CD4-positive, alpha-beta T cell treated with Interleukin-6 at 100 ng/mL for 8 hours (primary cell): ENCODE measurements around the gene GABRB3.

Experiments
- DNase-seq: peaks from one replicate; pipeline ENCODE4 v3.0.0-alpha.2; 2020; ENCODE audit warnings: mixed read lengths, low spot score

Gene GABRB3

GRCh38 chr15:26676115-26676514, 96.8 kb downstream of the GABRB3 start:
- DNase-seq: no peak

GRCh38 chr15:26674467-26674866, 98.4 kb downstream of the GABRB3 start:
- DNase-seq: no peak

GRCh38 chr15:26673445-26673844, 99.4 kb downstream of the GABRB3 start:
- DNase-seq: no peak

GRCh38 chr15:26670116-26670515, 102.8 kb downstream of the GABRB3 start:
- no peak for DNase-seq

- DNase-seq: no peak
Measured at GRCh38 chr15:26667222-26667988, 105.5 kb downstream of the GABRB3 start.

GRCh38 chr15:26665957-26666791, 106.7 kb downstream of the GABRB3 start:
- DNase-seq: no peak

GRCh38 chr15:26662283-26662682, 110.6 kb downstream of the GABRB3 start:
- no peak for DNase-seq

- DNase-seq: no peak
Measured at GRCh38 chr15:26661748-26662147, 111.1 kb downstream of the GABRB3 start.

GRCh38 chr15:26661107-26661506, 111.8 kb downstream of the GABRB3 start:
- no peak for DNase-seq

- no peak for DNase-seq
Measured at GRCh38 chr15:26660241-26660640, 112.6 kb downstream of the GABRB3 start.

GRCh38 chr15:26658290-26658689, 114.6 kb downstream of the GABRB3 start:
- no peak for DNase-seq

GRCh38 chr15:26656080-26656479, 116.8 kb downstream of the GABRB3 start:
- DNase-seq: no peak

GRCh38 chr15:26651909-26652308, 121.0 kb downstream of the GABRB3 start:
- DNase-seq: no peak

- DNase-seq: no peak
Measured at GRCh38 chr15:26648676-26649075, 124.2 kb downstream of the GABRB3 start.

- DNase-seq: no peak
Measured at GRCh38 chr15:26644948-26645347, 127.9 kb downstream of the GABRB3 start.

- no peak for DNase-seq
Measured at GRCh38 chr15:26641144-26641543, 131.7 kb downstream of the GABRB3 start.

- DNase-seq: no peak
Measured at GRCh38 chr15:26640601-26641000, 132.3 kb downstream of the GABRB3 start.

GRCh38 chr15:26639966-26640365, 132.9 kb downstream of the GABRB3 start:
- DNase-seq: no peak

GRCh38 chr15:26635614-26636013, 137.3 kb downstream of the GABRB3 start:
- DNase-seq: no peak

- DNase-seq: no peak
Measured at GRCh38 chr15:26635105-26635504, 137.8 kb downstream of the GABRB3 start.

GRCh38 chr15:26634319-26634718, 138.5 kb downstream of the GABRB3 start:
- no peak for DNase-seq

- no peak for DNase-seq
Measured at GRCh38 chr15:26632500-26632899, 140.4 kb downstream of the GABRB3 start.

- DNase-seq: no peak
Measured at GRCh38 chr15:26631894-26632293, 141.0 kb downstream of the GABRB3 start.
